Measurements from ENCODE around the gene HSPA12B.

HSPA12B gene

DNA sequence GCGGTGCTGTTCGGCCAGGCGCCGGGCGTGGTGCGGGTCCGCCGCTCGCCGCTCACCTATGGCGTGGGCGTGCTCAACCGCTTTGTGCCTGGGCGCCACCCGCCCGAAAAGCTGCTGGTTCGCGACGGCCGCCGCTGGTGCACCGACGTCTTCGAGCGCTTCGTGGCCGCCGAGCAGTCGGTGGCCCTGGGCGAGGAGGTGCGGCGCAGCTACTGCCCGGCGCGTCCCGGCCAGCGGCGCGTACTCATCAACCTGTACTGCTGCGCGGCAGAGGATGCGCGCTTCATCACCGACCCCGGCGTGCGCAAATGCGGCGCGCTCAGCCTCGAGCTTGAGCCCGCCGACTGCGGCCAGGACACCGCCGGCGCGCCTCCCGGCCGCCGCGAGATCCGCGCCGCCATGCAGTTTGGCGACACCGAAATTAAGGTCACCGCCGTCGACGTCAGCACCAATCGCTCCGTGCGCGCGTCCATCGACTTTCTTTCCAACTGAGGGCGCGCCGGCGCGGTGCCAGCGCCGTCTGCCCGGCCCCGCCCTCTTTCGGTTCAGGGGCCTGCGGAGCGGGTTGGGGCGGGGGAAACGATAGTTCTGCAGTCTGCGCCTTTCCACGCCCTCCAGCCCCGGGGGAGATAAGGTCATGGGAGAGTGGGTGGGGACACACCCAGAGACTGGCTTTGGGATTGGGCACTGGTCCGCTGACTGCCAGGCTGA is 19.3 kb downstream of the HSPA12B start:
- DNase-seq: peak; percentile 92
- H3K4me1 ChIP-seq: peaks cover 6% of the 10 kb centered on the region
- H3K27me3 ChIP-seq: no peaks in the 10 kb centered on the region
- H3K9me3 ChIP-seq: no peaks in the 10 kb centered on the region
- peak overlapping the region; percentile 45 for H3K4me3 ChIP-seq (ENCODE audit: low read depth, low read length)
- H3K36me3 ChIP-seq: peaks cover 4% of the 10 kb centered on the region; the same call in 1 of the 2 replicates
- TF ChIP-seq, protein P1, sequence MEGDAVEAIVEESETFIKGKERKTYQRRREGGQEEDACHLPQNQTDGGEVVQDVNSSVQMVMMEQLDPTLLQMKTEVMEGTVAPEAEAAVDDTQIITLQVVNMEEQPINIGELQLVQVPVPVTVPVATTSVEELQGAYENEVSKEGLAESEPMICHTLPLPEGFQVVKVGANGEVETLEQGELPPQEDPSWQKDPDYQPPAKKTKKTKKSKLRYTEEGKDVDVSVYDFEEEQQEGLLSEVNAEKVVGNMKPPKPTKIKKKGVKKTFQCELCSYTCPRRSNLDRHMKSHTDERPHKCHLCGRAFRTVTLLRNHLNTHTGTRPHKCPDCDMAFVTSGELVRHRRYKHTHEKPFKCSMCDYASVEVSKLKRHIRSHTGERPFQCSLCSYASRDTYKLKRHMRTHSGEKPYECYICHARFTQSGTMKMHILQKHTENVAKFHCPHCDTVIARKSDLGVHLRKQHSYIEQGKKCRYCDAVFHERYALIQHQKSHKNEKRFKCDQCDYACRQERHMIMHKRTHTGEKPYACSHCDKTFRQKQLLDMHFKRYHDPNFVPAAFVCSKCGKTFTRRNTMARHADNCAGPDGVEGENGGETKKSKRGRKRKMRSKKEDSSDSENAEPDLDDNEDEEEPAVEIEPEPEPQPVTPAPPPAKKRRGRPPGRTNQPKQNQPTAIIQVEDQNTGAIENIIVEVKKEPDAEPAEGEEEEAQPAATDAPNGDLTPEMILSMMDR (IDR thresholded peaks at IDR 0.05; ENCODE audit: low read depth, low read length): no peak

DNA sequence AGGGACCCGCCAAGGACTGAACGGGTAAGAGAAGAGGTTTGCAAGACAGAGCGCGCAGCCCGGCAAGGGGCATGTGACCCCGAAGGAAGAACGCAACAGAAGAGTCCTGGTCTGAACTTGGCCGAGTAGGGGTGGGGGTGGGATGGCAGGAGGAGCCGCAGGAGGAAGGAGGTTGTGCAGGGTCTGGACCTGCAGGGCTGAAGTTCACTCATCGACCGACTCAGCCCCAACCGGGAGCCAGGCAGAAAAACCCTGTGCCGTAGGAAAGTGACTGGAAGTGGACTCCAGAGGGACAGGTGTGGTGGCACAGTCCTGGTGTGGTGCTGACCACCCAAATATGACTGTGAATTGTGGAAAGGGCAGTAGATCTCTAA is 19.9 kb downstream of the HSPA12B start:
- H3K4me1 ChIP-seq: peaks cover 6% of the 10 kb centered on the region
- H3K36me3 ChIP-seq: peaks cover 4% of the 10 kb centered on the region; the same call in 1 of the 2 replicates
- no peak for DNase-seq
- H3K9me3 ChIP-seq: no peaks in the 10 kb centered on the region
- TF ChIP-seq, protein P1 (IDR thresholded peaks at IDR 0.05; ENCODE audit: low read depth, low read length): no peak
- H3K27me3 ChIP-seq: no peaks in the 10 kb centered on the region
- H3K4me3 ChIP-seq (ENCODE audit: low read depth, low read length): peak overlapping the region; percentile 45

DNA sequence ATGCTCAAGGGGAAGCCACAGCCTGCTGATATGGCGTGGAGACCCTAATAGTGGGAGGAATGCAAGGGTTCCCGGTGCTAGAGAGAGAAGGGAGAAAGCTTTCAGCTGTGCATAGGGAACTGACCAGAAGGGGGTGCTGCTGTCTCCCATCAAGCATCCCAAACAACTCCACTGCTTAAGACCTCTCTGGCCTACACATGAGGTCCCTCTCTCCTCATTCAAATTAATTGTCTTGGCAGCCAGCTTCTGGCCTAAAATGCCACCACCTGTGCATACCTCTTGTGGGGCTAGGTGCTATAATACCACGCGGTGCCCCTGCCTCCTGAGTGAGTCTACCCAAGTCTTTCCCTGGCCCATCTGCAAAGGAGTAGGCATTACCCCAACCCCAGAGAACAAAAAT is 20.6 kb downstream of the HSPA12B start:
- Histone ChIP-seq H3K27me3 (no peaks in the 10 kb centered on the region), H3K4me1 (peaks cover 6% of the 10 kb centered on the region), H3K9me3 (no peaks in the 10 kb centered on the region), H3K36me3 (peaks cover 11% of the 10 kb centered on the region), H3K4me3 (ENCODE audit: low read depth, low read length) (no peak overlapping the region)
- peak; percentile 75 for DNase-seq
- TF ChIP-seq, protein P1 (IDR thresholded peaks at IDR 0.05; ENCODE audit: low read depth, low read length): peak; percentile 96

DNA sequence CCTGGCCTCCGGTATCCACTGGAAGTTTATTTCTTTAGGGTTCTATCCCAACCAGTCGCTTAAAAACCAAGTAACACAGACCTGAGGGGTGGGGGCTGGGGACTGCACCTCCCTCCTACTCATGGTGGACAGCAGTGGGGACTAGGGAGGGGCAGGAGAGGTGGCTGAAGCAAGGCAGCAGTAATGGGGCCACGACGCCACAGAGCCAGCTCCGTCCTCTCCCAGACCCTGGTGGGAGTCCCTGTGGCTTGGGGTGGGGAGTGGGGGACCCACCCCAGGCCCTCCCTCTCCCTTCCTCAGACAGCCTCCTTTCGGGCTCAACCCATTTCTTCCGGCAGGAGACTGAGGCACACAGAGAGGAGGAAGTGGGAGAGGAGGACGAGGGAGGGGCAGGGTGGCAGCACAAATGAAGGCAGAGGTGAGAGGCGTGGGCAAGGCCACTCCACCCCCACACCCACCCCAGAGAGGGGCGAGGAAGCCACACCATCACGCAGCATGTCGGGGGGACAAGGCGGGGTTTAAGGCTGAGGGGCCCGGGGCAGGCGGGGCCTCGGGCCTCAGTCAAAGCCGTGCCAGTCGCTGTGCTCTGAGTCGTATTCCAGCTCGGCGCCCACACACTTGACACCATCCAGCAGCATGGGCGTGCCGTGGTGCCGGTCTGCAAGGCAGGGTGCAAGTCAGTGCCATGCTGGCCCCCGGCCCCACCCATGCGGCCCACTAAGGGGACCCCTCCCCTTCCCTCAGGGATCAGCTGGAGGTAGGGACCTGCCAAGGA is 21.2 kb downstream of the HSPA12B start:
- DNase-seq: no peak
- H3K4me1 ChIP-seq: peaks cover 6% of the 10 kb centered on the region
- TF ChIP-seq, protein P1 (IDR thresholded peaks at IDR 0.05; ENCODE audit: low read depth, low read length): no peak

DNA sequence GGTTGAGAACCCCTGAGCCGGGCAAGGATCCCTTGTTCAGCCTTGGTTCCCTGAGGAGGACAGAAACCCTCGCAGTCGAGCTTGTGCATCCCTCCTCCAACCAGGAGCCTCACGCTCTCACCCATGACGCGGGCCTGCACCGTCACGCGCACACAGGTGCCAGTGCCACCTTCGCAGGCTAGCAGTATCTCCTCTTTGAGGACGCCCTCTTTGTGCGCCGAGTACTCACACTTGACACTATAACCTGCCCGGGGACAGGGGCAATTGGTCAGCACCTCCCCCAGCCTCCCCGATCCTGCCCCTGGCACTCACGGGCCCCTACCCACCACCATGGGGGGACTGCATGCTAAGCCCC is 21.8 kb downstream of the HSPA12B start:
- no peak overlapping the region for H3K4me3 ChIP-seq (ENCODE audit: low read depth, low read length)
- H3K36me3 ChIP-seq: peaks cover 17% of the 10 kb centered on the region
- TF ChIP-seq, protein P1 (IDR thresholded peaks at IDR 0.05; ENCODE audit: low read depth, low read length): no peak

More for the DNA sequence above, 21.2 kb downstream of the HSPA12B start:
- Histone ChIP-seq H3K27me3 (no peaks in the 10 kb centered on the region), H3K36me3 (peaks cover 15% of the 10 kb centered on the region), H3K9me3 (no peaks in the 10 kb centered on the region), H3K4me3 (ENCODE audit: low read depth, low read length) (no peak overlapping the region)

DNA sequence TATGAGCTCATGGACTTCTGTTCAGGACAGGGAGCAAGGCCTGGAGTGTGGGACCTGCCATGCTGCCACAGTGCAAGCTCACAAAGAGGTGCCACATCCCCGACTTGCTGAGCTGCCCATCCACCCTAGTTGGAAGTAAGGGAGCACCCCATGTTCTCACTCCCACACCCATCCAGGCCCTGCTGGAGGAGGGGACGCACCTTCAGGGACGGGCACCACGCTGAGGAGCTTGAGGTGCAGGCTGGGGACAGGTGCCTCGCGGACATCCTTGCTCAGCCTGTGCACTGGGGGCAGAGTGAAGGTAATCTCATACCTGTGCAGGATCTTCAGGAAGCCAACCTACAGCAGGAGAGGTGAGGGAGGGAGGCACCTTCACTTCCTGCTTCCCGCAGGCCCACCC is 22.8 kb downstream of the HSPA12B start:
- Histone ChIP-seq H3K9me3 (no peaks in the 10 kb centered on the region), H3K27me3 (no peaks in the 10 kb centered on the region), H3K4me1 (peaks cover 6% of the 10 kb centered on the region; the same call in 1 of the 2 replicates), H3K4me3 (ENCODE audit: low read depth, low read length) (no peak overlapping the region), H3K36me3 (peaks cover 22% of the 10 kb centered on the region)
- no peak for DNase-seq
- TF ChIP-seq, protein P1 (IDR thresholded peaks at IDR 0.05; ENCODE audit: low read depth, low read length): no peak

More for the DNA sequence above, 21.8 kb downstream of the HSPA12B start:
- H3K9me3 ChIP-seq: no peaks in the 10 kb centered on the region
- H3K27me3 ChIP-seq: no peaks in the 10 kb centered on the region
- peaks cover 6% of the 10 kb centered on the region for H3K4me1 ChIP-seq
- no peak for DNase-seq
